Fibroblast of skin of right quadriceps (primary cell): Measurements from ENCODE around the gene SEMA6A.

Source experiments
- DNase-seq: peaks from one replicate; pipeline ENCODE4 v3.0.0-alpha.2; 2013

Gene SEMA6A

DNA sequence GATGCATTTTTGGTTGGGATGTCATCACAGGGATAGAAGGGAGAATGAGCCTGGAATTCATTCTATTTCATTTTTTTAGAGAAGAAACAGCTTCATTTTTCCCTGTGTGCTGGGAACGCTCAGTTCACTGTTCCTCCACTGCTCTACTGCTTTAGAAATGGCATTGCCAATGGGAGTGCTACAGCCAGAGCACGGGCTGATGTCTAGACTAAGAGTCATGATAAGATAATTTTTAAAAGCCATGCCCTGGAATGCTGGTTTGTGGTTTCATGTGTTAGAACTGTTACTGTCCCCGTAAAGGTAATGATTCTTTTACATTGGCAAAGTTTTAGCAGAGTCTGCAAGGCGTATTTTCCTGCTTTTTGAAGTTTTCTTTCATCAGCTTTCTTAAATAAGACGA, 119.6 kb downstream of the SEMA6A start:
- DNase-seq, result peak; percentile 48

DNA sequence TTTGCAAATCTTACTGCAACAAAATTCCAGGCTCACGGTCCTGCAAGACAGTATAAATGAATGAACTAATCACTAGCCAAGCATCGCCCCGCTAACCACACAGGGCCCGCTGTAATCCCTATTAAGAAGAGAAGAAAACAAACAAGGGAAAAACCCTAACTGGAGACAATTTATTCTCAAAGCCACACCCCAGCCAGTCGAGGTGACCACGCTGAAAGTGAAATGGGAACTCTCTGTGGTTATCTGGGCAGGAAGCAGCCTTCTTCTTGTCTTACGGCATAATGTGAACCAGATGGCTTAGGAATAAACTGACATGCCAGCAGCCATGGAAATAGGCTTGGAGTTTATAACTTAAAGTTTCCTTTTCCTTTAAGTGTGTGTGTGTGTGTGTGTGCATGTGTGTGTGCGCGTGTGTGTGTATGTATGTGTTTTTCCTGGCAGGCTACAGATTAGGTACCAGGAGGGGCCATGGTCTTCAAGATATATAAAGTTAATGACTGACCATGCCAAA, 120.2 kb downstream of the SEMA6A start:
- peak; percentile 96 for DNase-seq

DNA sequence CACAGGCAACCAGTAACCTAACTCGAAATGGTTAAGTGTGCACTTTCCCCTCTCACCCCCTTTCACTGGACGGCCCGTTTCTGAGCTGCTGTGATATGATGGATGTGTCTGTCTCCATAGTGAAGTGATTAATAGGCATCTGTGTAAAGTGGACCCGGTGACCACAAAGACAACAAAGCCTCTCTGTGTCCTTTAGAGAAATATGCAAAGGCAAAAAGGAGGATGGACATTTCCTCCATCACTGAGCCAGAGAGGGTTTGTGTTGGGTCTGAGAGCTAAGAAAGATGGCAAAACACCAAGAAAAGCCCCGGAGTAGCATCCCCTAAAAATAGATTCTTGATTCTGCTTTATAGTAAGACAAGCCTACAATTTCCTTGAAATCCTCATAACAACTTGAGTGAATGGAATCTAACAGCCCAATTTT, 120.6 kb downstream of the SEMA6A start:
- no peak for DNase-seq

DNA sequence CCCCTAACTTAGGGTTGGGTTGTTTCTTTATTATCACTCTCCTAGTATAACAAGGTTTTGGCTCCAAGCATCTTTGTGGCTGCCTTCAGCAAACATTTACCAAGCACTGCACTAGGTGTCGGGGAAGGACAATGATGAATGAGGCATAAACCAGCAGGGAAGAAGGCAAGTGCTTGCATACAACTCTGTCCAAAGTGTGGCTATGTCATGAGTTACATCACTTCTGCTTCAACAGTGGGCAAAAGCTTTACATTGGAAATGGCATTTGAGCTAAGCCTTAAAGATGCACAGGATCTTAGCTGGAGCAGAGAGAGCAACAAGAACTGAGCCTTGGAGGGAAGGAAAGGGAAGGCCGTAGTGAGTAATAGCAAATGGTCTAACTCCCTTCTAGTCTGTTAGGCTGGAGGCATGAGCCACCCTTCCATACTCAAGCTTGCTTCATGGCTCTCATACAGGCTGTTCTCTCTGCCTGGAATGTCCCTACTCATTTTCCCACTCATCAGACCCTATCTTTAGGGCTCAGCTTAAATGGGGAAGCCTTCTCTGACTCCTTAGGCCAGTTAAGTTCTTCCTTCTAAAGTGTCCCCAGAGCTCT, 121.8 kb downstream of the SEMA6A start:
- no peak for DNase-seq

DNA sequence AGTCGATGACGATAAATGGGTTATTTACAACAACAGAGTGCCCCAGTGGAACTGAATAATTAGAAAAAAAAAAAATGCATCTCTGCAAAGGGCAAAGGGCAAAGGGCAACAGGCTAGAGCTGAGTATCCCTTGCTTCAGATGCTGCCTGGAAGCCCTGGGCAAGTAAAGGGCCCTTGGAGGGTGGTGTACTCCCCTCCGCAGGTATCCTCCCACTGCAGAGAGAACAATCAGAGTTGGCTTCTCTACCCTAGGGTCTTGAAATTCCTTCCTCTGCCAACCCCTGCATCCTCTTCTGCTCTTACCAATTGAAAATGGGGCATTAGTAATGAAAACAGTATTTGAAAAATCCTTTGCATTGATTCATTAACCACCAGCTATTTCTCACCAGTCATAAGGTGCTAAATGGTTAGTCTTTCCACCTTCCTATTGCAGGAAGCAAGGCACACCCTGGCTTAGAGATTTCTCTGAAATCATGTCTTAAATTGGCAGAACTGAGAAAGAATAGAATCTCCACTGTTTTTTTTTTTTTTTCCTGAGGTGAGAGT, 122.6 kb downstream of the SEMA6A start:
- DNase-seq, result peak; percentile 10

DNA sequence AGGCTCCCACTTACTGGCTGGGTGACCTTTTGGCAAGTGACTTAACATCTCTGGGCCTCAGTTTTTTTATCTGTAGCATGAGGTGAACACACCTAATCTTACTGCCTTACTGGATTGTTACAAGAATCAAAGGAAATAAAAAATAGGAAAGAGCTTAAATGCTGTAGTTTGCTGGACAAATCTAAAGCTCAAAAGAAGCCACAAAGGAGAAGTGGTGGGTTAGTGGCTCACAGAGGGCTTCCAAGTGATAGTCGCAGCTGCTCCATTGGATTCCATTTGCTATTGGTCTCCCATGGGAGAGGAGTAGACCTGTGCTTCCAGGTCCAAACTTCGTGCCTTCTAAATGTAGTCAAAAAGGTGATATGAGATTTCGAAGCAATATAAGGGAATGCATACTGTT, 123.6 kb downstream of the SEMA6A start:
- no peak for DNase-seq

DNA sequence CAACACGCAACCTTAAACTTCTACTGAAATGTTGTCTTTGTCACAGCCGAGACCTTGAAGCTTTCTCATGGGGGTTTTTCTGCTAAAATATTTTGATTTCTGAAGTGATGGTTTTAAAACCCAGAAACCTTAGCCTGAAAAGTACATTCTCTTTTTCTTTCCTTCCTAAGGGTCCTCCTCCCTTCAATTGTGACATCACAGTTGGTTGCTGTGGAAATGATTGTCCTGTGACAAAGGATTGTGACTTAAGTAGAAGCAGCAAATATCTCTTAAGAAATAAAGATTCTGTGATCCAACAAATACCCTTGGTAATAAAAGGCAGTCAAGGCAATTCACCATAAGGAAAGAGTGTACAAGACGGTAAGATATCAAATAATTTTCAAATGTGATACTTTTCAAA, 125.2 kb downstream of the SEMA6A start:
- DNase-seq, result no peak

DNA sequence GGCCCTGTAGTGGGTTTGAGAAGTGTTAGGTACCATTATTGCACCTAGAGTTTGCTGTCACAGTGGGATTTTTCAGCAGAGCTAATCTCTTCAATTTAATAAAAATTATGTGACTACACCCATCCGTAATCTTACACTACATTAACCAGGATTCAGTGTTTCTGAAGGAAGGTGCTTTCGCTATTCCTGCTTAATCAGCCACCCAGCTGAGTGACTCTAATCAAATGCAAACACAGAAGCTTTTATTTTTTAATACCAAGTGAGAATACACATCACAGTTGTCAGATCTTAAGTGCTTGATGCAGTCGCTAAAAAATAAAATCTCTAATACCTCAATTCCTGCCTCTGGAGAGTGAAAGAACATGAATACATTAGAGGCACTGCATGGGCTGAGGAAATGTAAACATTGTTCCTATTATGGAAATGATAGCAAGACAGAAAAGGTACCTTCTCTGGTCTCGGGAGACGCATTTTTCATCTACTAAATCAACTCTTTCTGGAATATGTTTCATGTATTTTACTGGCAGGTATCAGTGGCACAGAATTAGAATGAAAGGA, 125.7 kb downstream of the SEMA6A start:
- no peak for DNase-seq

DNA sequence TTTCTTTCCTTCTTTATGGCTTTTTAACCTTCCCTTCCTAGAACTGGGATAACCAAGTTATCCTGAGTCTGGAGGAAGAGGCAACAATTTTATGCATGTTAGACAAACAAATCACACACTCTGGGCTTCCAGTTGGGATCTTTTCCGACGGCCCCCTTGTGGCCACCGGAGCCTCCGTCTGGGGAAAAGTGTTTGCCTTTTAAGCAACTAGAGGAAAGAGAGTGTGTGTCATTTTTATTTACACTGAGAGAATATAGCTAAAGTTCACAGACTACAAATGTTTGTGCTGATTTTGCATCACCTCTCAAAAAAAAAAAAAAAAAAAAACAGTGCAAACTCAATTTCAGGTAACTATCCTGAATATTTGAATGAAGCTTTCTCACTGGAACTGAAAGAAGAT, 126.2 kb downstream of the SEMA6A start:
- no peak for DNase-seq

DNA sequence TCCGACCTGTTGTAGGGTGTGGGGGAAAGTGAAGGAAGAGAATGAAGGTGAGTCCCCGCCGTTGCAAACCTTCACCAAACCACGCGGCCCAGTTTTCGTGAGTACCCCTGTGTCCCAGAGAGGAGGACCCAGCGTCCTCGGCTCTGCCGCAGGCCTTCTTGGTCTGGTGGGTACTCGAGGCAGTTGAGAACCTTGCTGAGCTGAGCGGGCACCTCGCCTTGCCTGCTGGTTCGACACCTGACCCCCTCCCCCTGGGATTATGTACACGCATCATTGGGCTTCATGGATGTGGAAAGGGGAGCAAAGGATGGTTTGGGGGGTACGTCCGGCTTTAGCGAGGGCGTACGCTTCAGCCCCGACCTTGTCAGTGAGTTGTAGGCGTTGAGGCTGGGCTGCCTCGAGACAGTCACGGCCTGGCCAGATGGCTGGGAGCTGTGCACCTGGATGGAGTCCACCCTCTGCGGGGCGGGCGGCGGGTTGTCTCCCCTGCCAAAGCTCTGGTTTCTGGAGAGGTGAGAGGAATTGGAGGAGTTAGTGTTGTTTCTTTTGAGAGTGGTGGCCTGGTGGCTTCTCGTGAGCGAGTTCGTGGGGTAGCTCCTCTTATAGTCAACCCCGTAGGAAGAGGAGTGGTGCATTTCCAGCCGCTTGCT, 128.1 kb downstream of the SEMA6A start:
- no peak for DNase-seq

DNA sequence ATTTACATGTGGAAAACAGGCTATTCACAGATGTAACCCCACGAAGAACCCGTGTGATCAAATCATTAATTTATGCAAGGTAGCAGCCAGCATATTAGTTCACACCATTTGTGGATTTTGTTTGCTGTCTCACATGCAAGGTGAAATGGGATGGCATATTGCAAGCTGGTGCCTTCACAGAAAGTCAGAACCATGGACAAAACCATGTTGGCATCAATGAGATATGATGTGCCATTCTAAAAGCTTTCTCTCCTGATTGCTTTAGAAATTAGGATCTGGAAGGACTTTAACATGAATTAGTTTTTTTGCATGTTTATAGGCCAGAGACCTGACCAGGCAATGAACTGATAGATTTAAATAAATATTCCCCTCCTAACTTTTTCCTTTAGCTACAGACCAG, 129.3 kb downstream of the SEMA6A start:
- DNase-seq, result no peak

DNA sequence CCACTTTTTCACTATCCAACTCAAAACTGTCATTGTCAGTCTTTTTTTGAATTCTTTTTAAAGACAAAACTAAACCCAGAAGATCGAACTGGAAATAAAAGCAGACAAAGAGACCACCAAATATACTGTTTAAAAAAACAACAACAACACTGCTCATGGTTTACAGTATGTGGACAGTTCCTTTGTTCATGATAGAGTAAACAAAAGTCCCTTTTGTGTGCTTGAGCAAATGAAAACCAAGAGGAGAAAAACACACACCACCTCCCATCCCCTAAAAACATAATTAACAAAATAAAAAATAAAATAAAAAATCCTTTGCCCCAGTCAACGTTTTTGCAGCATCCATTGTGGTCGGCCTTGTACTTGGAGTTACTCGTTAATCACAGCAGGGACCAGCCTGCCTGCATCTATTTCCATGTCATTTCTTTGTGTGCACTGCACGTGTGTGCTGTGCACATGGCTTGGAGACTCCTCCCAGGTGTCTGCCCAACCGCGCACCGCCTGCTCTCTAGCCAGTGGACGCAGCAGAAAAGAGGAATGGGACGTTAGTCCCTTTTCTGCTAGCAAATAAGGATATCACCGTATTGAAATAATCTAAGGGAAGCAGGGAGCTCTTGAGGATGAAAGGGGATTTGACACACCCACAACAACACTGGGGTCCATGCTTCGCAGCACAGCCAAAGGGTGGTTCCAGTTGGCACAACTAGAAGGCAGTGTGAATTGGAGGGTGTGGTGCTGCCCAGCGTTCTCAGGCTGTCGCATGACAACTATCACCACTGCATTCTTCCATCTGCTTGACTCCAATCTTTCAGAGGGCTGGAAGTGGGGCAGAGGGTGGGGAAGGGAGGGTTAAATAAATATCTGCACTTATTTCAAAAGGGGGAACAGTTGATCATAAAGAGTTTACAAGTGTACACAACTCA, 130.0 kb downstream of the SEMA6A start:
- no peak for DNase-seq

DNA sequence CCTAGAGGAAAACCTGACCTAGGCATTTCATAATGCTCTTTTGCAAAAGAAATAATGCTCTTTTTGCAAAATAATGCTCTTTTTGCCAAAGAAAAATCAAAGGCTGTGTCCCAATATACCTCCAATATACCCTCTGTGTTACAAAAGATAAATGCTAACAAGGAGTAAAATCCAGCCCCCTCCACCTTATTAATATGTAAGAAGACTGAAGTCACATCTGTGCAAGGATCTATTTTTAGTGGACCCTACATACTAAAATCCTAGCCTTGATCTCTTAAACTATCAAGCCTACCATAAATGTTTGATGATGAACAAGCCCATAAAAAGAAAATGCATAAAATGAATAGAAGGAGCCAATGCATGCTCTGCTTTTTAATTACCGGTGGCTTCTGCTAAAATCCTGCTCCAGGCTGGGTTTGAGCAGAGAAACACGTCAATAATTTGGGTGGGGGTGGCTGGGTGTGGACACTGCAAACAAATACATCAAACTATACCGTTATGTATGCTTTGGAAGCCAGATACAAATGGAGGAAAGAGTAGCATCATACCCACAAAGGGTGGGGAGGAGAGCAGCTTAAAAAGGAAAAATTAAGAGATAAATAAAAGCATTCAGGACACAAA, 131.6 kb downstream of the SEMA6A start:
- no peak for DNase-seq

DNA sequence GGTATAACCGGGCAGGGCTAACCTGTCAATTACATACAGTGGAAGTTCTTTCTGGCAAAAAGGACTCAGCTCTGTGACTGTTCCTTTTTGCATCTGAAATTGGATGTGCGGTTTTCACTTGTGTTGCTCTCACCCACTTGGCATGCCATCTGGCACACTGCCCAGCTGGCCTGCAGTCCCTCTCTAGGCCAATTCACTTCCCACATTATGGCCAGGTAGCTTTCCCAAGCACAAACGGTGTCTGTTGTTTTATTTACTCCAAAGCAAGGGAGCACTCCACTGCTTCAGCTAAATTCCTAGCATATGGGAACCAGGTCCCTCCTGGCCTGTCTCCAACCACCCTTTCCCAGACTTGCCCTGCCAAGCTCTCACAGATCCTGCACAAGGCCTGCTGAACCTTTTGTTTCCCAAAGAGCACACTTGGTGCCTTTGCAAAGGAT, 132.5 kb downstream of the SEMA6A start:
- peak; percentile 56 for DNase-seq

DNA sequence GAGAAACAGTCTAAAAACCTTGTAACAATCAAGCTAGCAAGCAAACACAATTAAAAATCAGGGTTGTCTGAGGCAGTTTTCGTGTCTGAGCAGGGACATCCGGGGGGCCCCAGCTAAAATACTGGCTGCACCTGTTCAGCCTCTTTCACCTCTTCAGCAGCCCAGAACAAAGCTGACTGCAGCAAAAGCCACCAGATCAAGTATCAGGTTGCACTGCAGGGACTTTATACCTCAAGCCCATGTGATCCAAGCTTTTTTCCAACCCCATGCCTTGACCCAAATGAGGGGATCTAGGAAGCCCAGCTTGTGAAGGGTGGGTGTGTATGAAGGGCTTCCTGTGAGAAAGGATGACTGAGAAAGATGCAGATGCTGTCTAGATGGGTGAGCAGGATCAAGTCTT, 133.4 kb downstream of the SEMA6A start:
- DNase-seq, result no peak

DNA sequence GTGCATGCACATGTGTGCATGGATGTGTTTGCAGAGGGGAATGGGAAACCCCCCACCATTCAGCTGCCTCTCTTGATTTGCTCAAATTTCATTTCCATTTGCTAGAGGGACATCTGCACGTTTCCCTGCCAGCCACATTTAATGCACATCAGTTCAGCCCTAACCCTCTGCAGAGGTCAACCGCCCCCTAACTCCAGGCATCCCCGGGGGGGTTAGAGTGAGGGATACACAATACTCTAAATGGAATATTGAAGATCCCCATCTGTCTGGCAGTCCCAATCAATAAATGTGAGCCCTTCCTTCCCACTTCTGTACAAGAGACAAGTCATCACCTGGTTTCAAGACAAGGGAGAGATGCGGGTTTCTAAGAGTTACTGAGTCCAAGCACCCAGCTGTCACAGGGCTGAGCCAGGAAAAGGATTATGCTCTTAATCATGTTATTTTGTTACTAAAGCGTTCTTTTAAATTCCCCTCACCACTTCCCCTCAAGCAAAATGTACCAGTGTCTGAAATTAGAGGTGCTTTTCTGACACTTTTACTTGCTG, 134.1 kb downstream of the SEMA6A start:
- no peak for DNase-seq

DNA sequence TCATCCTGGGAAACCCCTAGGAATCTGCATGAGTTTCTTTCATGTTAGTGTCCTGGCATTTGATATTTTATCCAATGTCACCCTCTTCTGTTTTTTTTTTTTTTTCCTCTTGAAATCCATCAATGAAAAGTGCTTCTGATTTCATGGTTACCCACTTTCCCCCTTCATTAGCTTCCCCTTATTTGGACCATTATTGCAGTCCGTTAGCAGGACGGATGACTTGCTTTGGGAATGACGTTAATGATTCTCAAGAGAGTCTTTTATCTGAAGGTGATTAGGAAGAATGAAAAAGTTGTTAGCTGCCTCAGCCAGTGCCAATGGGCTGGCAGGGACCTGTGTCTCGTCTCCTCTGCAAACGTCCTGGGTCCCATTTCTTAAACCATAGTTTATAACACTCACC, 134.7 kb downstream of the SEMA6A start:
- no peak for DNase-seq

DNA sequence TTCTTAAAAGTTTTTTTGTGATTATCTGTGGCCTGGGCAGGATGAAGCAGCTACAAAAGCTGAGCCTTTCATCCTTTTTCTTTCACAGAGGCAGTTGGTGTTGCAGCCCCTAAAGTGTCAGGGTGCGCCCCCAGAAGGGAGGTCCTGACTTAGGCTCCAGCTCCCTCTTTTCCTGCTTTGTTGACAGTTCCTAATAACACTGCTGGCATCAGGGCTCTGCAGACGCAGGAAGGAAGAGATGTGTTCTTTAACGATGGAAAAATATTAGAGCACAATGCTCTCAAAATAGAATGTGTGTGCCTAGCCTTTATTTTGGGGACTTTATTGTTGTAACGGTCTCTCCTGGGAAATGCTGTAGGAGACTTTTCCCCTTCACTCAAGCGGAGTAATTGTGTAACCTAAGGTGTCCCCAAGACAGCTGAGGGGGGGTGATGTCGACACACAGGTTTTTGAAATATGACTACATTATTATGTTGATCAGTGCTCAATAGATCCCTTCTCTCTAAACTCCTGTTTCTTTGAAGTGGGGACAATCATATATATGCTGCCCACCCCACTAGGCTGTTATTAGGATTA, 135.6 kb downstream of the SEMA6A start:
- DNase-seq, result no peak

DNA sequence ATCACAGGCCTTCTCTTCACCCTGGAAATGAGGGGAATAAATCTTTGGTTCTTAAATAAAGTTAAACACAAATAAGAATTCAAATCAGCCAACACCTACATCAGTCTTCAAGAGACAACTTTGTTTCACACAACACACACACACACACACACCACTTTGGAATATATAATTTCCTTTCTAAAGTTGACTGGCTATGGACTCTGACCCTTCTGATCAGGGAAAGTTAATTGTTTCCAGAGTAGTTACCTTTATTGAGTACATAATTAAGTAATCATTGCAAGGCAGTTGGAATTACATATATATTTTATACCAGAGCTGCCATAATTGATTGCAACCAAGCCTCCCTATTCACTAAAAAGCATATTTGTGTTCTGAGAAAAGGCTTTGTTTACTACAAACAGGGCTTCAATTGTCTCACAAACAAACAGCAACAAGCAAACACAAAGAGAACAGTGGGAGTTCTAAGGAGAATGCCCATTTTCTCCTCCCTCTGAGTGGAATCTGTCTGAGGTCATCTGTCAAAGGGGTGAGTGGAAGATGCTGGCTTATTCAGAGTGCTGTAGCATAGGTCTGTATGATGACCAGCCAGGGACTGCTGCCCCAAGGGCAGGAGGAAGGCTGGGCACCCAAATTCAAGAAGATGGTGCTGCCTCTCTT, 136.6 kb downstream of the SEMA6A start:
- no peak for DNase-seq

DNA sequence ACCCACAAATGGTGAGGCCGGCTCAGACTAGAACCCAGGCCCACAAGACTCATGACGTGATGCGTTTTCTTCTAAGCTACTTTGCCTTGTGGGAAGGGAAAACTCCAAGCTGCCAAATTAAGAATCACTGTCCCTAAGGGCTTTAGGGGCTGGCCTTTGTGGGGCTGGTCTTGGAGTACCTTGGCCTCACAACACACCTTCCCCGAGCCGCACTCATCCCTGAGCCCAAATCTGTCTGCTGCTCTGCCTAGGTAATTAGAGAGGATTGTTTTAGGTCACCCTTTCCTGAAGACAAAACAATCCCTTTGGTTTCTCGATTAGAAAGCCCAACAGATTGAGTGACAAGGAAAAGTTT, 137.3 kb downstream of the SEMA6A start:
- DNase-seq, result no peak

DNA sequence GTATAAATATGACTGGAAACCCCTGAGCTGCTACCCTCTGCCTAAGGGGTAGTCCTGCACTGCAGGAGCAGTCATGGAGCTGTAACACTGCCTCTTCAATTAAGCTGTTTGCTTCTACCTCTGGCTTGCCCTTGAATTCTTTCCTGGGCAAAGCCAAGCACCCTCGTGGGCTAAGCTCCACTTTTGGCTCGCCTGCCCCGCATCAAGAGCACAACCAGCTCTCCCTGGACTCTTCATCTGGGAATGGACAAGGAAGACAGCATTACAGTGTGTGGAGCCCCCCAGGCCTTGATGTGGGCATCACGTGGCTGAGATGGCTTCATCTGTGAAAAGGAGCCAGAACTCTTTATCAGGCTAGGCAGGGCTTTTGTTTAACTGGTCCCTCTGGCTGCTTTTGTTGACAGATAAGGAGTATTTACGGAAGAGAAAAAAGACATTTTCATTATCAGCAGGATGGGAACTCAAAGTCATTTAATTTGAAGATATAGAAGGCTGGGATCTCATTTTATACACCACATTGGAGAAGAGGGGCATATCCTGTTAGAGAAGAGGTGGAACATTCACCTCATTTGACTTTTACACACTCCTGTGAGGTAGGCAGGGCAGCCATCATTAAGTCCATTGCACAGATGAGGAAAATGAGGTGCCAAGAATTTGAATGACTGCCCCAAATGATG, 137.8 kb downstream of the SEMA6A start:
- no peak for DNase-seq
